HG02970 (cell line): ENCODE results near the gene POU4F2.
"Not testable (repeated sequence)": the region's sequence is repeated elsewhere in the genome, so short reads cannot be mapped to it uniquely, and the experiment has no call there.

ENCODE experiments used
- ATAC-seq: cut with Tn5 transposase; IDR thresholded peaks from one replicate; pipeline ENCODE4 v1.9.1; 2021; ENCODE audit warnings: mild to moderate bottlenecking, moderate library complexity, moderate number of reproducible peaks; ENCODE audit not compliant: unreplicated experiment, low FRiP score

POU4F2 gene

GRCh38 chr4:146654687-146655520 lies 16.2 kb downstream of the POU4F2 start:
- no peak for ATAC-seq

- no peak for ATAC-seq
Measured at GRCh38 chr4:146655521-146655856, 16.8 kb downstream of the POU4F2 start.

DNA sequence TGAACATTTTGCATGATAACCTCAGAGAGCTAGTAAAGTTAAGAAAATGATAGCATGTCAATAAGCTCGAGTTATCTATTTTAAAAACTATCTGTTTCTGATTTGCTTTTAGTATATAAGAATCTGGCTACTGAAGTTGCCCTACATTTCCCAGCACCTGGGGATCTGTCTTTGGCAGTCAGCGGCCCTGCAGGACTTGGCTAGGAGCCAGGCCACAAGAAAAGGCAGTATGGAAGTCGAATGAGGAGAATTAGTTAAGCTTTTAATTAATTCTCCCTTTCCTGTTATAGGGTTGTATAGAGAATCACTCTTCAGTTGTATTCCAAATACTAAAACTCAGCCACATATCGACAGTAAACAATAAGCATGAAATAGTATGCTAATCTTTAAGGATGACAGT lies 22.7 kb downstream of the POU4F2 start:
- no peak for ATAC-seq

- ATAC-seq = not testable (repeated sequence)
Measured at GRCh38 chr4:146663968-146664311, 25.2 kb downstream of the POU4F2 start.

- no peak for ATAC-seq
Measured at GRCh38 chr4:146674829-146675570, 36.3 kb downstream of the POU4F2 start.
